Activated T-cell treated with anti-CD3 and anti-CD28 coated beads for 1 hour (primary cell): ENCODE data around the gene TOR1B.
"Not testable (repeated sequence)": the region's sequence is repeated elsewhere in the genome, so short reads cannot be mapped to it uniquely, and the experiment has no call there.

Source experiments
- DNase-seq: peaks from one replicate; pipeline ENCODE4 v3.0.0-alpha.2; 2020; ENCODE audit warnings: low read depth

Gene TOR1B

DNA sequence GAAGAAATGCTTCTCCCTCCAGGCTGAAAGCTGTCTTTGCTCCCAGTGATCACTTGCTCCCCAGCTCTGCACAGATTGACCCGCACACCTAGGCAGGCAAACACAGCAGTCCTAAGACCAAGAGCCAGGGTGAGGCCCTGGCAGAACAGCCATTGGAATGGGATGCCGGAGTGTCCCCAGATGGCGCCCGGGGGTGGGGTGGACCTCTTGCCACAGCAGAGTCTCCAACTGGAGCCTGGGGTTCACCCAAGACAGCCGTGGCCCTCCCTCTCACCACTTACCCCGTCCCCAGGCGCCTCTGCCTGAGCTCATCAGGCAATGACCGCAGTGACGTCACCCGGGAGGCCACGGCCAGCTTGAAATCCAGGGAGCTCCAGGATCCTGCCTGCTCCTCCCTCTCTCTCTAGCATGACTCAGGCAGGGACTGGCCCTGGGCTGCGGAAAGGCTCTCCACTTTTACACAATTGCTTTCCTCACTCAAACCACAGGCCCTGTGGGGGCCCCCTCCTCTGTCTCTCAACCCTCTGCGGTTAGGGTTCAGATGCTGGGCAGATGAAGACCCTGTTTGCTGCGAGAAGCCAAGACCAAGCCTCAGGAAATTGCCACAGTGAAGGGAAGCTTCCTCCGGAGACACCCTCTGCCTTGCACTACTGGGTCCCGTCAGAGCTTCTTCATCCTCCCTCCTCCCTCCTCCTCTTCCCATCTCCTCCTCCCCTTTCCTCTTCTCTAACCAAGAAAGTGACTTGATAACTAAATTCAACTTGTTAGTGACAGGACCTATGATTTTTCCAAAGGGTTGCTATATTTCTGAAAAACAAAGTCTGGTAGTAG is 25.8 kb upstream of the TOR1B start:
- no peak for DNase-seq

DNA sequence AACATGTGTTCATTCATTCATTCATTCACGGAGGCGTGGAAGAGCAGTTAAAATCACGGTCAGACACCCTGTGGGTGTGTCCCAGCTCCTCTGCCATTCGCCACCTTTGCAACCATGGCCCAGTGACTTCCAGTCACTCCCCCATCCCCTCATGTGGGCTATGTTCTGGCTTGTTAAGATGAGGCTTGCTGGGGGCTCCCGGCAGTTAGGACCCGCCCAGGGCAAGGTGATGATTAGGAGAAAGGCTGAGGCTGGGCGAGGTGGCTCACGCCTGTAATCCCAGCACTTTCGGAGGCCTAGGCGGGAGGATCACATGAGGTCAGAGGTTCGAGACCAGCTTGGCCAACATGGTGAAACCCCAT is 25.2 kb upstream of the TOR1B start:
- no peak for DNase-seq

DNA sequence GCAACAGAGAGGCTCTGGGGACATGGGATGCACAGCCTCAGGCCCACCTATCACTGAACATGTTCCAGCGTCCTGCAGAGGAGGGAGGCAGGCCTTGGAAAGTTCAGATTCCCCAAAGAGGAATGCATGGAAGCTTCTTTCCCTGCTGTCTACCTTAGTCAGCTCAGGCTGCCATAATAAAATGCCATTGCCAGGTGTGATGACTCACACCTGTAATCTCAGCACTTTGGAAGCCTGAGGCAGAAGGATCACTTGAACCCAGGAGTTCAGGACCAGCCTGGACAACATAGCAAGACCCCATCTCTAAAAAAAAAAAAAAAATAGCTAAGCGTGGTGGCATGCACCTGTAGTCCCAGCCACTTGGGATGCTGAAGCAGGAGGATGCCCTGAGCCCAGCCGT is 24.5 kb upstream of the TOR1B start:
- no peak for DNase-seq

DNA sequence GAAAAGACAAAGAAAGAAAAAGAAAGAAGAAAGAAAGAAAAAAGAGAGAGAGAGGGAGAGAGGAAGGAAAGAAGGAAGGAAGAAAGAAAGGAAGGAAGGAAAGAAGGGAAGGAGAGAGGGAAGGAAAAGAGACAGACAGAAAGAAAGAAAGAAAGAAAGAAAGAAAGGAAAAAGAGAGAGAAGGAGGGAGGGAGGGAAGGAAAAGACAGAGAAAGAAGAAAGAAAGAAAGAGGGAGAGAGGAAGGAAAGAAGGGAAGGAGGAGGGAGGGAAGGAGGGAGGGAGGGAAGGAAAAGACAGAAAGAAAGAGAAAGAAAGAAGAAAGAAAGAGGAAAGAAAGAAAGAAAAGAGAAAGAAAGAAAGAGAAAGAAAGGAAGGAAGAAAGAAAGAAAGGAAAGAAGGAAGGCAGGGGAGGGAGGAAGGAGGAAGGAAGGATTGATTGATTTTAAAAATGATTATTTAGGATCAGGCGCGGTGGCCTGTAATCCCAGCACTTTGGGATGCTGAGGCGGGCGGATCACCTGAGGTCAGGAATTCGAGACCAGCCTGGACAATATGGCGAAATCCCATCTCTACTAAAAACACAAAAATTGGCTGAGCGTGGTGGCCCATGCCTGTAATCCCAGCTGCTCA is 23.3 kb upstream of the TOR1B start:
- DNase-seq: no peak

DNA sequence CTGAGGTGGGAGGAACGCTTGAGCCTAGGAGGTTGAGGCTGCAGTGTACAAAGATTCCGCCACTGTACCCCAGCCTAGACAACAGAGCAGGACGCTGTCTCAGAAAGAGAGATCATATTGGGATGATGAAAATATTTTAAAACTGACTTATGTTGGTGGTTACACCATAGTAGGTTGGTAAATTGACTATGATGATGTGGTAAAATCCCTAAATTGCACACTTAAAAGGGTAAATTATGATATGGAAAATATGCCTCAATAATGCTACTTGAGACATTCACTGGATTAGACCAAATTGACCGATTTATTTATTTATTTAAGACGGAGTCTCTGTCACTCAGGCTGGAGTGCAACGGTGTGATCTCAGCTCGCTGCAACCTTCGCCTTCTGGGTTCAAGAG is 21.9 kb upstream of the TOR1B start:
- DNase-seq: no peak

DNA sequence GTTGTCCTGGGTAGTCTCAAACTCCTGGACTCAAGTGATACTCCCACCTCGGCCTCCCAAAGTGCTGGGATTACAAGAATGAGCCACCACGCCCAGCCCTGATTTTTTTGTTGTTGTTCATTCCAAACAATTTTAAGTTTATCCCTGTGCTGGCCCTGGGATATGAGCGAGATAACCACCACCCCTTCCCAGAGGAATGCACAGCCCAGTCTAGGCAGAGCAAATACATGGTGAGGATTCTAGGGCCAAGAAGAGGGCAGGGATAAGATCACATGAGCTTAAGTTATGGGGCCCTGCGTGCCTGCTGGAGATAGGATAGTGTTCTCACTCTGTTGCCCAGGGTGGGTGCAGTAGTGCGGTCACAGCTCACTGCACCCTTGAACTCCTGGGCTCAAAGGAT is 21.0 kb upstream of the TOR1B start:
- no peak for DNase-seq

DNA sequence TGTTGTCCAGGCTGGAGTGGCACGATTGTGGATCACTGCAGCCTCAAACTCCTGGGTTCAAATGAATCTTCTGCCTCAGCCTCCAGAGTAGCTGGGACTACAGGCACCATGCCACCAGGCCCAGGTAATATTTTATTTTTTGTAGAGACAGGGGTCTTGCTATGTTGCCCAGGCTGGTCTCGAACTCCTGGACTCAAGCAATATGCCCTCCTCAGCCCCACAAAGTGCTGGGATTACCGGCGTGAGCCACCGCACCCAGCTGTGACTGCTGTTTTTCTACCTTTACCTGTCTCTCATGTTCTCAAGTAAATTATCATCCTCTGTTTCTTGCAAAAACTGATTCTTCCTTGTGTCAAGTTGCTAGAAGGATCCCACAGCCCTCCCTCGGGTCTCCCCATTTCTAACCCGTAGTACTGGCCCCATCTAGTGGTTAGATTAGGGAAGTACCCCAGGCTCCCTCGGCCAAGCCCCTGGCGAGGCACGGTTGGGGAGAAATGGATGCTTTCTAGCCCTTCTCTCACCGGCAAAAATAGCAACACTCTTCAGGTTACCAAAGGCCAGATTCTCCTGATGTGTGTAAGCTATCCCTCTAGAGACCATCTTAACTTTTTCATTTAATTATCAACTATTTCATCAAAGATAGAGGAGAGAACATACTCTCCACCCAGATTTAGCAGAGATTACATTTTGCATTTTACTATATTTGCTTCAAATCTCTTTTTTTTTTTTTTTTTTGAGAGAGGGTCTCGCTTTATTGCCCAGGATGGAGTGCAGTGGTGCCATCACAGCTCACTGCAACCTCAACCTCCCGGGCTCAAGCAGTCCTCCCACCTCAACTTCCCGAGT is 19.2 kb upstream of the TOR1B start:
- DNase-seq: peak; percentile 53

DNA sequence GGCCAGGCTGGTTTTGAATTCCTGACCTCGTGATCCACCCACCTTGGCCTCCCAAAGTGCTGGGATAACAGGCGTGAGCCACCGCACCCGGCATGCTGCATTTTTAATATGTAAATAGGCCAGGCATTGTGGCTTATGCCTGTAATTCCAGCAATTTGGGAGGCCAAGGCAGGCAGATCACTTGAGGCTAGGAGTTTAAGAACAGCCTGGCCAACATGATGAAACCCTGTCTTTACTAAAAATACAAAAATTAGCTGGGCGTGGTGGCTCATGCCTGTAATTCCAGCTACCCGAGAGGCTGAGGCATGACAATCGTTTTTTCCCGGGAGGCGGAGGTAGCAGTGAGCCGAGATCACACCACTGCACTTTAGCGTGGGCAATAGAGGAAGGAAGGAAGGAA is 18.0 kb upstream of the TOR1B start:
- DNase-seq: not testable (repeated sequence)

DNA sequence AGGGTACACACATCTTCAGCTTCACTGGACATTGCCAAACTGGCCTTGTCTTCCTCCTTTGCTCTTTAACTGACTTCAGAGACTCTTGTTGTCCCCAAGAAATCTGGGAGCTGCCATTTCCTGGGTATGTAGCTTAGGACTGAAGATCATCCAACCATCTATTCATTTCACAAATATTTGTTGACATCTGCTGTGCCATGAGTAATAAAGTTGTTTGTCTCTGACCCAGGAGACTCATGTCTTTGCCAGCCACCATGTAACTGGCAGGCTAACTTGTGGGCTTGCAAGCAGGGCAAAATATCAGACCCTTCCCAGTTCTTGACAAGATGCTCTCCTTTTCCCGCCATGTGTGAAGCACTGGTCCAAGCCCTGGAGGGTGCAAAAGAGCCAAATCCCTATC is 17.1 kb upstream of the TOR1B start:
- no peak for DNase-seq

DNA sequence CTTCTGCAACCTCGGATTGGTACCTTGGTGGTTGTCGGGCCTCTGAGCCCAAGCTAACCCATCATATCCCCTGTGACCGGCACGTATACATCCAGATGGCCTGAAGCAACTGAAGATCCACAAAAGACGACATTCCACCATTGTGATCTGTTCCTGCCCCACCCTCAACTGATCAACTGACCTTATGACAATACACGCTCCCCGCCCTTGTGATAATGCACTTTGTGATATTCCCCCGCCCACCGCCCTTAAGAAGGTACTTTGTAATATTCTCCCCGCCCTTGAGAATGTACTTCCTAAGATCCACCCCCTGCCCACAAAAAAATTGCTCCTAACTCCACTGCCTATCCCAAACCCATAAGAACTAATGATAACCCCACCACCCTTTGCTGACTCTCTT is 16.5 kb upstream of the TOR1B start:
- no peak for DNase-seq

DNA sequence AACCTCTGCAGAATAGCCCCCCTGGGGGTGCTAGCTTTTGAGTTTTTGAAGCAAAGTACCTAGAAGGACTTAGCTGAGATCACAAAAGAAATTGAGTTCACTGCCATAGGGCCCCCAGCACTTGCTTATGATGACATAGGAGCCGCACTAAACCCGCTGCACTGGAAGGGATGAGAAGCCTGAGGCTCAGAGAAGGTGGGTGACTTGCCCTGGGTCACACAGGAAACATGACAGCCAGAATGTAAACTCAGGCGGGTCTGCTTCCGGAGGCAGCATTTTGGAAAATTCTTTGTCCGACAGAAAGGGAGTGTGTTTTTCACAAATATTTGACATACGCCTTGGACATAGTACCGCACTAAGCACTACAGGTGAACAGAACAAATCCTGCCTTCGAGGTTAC is 8.4 kb upstream of the TOR1B start:
- DNase-seq: no peak

DNA sequence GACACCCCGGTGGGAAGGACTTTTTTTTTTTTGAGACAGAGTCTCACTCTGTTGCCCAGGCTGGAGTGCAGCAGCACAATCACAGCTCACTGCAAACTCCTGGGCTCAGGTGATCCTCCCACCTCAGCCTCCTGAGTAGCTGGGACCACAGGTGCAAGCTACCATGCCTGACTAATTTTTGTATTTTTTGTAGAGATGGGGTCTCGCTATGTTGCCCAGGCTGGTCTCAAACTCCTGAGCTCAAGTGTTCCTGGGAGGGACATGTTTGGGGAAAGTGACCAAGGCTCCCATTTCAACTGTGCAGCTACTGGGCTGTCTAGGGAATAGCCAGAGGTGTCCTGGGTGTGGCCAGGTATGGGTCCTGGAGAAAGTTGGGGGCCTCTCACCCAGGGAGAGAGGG is 7.0 kb upstream of the TOR1B start:
- not testable (repeated sequence) for DNase-seq

DNA sequence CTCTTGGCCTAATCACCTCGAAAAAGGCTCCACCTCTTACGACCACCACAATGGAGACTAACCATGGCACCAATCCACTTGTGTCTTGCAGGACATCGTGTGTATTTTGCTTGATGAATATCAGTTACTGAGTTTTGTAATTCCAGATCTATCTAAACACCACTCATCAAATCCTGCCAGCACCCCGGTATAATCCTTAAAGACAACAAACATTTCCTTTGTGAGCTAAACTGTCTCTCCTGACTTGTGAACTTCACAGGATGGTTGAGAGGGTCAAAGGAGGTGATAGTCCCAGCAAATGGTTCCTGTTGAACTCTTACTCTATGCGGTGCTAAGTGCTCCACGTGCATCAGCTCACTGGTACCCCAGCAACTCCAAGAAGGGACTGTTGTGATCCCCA is 4.0 kb upstream of the TOR1B start:
- DNase-seq: no peak

DNA sequence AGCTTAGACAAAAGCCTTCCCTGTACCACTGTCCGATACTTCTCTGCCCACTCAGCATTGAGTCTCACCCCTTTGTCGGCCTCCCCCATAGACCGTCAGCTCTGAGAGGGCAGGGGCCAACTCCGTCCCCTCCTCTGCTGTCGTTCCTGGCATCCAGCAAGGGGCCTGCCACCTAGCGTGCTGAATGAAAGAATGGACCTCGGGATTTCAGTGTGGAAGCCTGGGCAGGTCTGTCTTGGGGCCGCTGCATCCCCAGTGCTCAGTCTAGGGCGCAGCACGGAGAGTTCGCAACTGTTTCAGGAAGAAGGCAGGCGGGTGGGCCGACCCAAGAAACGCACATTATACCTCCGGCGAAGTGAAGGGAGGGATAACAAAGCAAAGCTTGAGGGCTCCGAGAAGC is 1.5 kb upstream of the TOR1B start:
- DNase-seq: no peak

DNA sequence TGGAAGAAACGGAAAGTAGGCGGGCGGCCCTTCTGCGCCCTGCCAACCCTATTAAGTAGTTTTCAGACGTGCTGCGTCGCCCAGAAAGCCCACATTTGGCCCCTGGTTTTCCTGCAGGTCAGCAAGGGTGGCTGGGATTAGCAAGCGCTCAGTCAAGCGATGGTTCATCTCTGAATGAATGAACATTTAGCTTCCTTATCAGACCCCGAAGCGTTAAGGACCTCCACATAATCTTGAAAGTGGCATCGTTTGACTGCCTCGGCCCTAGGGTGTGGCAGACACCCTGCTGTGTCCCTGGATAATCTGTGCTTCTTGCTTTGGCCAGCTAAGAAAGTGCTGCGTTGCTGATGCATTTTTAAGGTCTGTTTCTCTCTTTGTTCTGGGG is 684 bp downstream of the TOR1B start:
- DNase-seq: no peak

DNA sequence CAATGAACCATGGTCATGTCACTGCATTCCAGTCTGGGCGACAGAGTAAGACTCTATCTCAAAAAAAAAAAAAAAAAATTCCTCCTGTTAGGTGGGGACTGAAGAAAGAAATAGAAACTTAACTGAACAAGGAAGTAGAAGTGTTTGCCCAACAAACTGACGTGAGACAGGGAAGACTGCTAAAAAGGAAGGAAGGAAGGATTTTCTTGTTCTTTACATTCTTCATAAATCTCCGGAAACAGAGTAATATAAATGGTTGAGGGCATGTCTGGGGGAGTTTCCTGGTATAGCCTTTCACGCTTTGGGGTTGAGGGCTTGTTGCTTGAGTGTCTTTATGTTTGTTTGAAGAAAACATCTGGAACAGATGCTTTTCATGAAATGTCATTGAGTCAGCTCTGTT is 3.1 kb downstream of the TOR1B start:
- DNase-seq: no peak

DNA sequence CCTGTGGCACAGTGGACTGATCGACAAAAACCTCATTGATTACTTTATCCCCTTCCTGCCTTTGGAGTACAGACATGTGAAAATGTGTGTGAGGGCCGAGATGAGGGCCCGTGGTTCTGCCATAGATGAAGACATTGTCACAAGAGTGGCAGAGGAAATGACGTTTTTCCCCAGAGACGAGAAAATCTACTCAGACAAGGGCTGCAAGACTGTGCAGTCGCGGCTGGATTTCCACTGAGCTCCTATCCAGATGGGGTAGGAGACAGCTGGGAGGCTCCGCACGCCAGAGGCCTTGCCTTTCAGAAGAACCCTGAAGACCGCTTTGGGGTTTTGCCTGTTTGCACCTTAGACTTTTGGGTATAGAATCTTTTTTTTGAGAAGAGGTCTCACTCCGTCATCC is 6.4 kb downstream of the TOR1B start:
- no peak for DNase-seq

DNA sequence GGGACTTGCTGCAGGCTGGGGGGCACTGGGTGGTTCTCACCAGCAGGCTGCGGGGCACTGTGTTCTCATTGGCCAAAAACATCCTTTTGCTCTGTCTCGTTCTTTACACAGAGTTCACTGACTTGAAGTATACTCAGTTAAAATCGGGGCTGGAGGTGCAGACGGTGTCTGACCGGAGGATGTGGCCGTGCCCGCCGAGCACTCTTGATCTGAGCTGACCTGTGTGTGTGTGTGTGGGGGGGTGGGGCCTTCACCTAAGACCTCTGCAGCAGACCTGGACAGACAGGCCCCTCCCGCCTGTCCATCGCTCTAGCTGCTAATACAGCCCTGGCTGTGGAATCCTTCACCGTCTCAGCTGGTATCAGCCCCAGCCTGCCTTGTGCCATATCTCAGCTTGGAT is 7.1 kb downstream of the TOR1B start:
- no peak for DNase-seq

DNA sequence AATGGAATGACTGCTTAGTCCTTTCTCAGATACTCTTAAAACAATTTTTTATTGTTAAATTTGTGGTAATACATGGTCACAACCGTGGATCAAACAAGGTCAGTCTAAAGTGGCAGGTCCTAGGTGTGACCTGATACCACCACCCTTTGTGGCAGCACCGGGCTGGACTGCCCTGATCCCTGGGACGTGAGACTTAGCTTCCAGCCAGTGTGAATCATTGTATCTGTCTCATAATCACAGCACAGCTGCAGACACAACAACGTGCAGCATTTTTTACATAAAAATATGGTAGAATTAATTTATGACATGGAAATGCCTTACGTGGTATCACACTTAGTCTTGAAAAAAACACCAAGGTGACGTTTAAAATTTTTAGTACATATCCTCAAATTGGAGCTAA is 7.8 kb downstream of the TOR1B start:
- no peak for DNase-seq

DNA sequence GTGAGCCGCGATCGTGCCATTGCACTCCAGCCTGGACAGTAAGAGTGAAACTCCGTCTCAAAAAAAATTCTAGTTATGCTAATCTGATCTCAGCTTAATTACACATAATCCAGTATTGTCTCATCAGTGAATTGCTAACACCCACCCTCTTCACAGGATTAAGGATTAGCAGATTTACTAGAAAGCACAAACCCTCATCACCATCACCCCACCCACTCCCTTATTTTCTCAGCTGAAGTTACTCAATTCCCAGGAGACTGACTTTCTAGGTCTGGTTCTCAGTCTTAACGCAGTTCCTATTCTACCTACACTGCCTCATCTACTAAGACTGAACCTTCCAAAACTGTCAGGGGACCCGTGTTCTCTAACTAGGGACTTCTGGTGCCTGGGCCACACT is 9.0 kb downstream of the TOR1B start:
- no peak for DNase-seq

DNA sequence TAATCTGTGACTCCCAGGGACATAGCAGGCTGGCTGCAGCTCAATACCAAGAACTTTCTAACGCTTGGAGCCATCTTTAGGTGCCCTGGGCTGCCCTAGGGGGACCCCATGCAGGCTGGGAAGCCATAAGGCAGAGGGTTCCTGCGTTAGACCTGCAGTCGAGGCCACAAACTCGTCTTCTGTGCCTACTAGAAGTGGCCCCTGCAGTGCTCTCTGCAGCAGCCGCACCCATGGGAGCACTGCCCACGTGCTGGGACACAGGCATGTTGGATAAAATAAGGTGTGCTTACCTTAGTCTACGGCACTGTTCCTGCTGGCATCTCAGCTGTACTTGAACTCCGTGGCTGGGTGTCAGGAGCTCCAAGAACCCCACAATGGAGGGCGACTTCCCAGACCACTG is 9.4 kb downstream of the TOR1B start:
- no peak for DNase-seq

DNA sequence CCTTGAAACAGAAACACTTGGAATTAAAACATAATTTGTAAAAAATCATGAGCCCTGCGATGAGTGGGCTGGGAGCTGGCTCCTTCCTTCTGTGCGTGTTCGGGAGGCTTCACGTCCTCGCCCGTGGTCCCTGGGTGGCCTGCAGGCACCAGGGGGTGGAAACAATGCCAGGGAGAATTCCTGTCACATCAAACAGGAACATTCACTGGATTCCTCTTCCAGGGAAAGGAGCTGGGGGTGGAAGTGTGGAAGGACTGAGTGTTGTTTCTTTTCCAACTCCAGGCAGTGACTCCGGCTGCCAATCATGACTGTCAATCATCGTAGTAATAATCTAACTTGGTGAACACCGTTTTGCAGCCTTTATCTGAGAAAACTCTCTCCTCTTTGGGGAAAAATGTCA is 10.7 kb downstream of the TOR1B start:
- no peak for DNase-seq
